D721Med (cell line): ENCODE measurements around the gene LEMD2.

ENCODE experiments used
- DNase-seq: peaks from one replicate; pipeline ENCODE4 v3.0.0; 2011; ENCODE audit warnings: low spot score; ENCODE audit not compliant: insufficient read length
- FAIRE-seq: peaks from 2 replicates; lab custom pipeline; 2011; peaks lifted over from hg19 to GRCh38; lab: Jason Lieb, UNC
- TF ChIP-seq, protein P1 (sequence below): IDR thresholded peaks from 2 replicates; pipeline ENCODE4 v1.5.1; 2012; ENCODE audit warnings: mild to moderate bottlenecking, control low read depth; ENCODE audit not compliant: insufficient read depth; ENCODE audit errors: missing control alignments

Gene LEMD2

DNA sequence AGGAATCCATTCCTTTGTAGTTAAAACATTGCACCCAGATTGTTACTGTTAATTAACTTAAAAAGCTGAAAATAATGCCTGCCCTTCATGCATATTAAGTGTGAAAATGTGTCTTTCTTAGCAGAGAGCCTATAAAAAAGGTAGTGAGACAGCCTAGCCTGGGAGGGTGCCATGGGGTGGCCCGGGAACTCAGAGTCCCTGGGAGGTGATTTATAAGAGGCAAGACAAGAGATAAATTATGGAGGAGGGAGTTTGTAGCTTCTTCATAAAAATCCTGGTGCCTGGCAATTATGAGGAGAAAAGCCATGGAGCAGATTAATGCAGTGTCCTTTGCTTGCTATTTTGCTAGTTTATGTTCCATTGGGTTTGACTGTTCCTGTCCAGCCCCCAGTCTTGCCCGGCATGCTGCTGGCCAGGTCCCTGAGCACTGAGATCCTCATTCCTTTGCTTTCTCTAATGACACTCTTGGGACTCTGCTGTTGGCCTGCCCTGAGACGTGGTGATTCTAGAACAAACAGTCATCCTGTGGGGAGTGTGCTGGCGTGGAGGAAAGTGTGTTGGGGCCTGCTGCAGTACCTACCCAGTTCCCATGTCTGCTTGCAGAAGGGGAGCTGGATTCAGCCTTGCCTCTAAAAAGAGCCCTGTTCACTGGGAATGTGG lies 10.7 kb upstream of the LEMD2 start:
- DNase-seq (no peak), FAIRE-seq (no peak)
- TF ChIP-seq, protein P1, sequence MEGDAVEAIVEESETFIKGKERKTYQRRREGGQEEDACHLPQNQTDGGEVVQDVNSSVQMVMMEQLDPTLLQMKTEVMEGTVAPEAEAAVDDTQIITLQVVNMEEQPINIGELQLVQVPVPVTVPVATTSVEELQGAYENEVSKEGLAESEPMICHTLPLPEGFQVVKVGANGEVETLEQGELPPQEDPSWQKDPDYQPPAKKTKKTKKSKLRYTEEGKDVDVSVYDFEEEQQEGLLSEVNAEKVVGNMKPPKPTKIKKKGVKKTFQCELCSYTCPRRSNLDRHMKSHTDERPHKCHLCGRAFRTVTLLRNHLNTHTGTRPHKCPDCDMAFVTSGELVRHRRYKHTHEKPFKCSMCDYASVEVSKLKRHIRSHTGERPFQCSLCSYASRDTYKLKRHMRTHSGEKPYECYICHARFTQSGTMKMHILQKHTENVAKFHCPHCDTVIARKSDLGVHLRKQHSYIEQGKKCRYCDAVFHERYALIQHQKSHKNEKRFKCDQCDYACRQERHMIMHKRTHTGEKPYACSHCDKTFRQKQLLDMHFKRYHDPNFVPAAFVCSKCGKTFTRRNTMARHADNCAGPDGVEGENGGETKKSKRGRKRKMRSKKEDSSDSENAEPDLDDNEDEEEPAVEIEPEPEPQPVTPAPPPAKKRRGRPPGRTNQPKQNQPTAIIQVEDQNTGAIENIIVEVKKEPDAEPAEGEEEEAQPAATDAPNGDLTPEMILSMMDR, result no peak

DNA sequence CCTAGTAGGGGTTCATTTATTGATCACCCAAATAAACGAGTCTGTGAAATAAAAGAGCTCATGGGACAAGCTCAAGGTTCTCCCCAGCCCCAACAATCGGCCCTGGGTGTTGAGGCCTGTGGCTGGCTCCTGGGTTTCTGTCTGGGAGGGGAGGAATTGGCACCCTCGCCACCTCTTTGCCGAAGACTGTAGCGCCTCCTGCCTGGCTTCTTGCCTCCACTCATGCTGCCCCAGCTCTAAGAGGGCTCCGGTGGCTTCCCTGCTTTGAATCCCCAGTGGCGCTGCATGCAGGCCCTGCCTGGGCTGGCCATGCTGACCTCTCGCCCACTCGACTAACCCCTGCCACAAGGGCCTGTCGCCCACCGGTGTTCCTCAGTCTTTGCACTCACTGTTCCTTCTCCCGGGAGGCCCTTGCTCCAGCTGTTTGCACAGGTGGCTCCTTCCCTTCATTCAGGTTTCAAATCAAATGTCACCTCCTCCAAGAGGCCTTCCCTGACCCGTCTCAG lies 9.5 kb upstream of the LEMD2 start:
- DNase-seq, result no peak
- TF ChIP-seq, protein P1, result no peak
- no peak for FAIRE-seq

DNA sequence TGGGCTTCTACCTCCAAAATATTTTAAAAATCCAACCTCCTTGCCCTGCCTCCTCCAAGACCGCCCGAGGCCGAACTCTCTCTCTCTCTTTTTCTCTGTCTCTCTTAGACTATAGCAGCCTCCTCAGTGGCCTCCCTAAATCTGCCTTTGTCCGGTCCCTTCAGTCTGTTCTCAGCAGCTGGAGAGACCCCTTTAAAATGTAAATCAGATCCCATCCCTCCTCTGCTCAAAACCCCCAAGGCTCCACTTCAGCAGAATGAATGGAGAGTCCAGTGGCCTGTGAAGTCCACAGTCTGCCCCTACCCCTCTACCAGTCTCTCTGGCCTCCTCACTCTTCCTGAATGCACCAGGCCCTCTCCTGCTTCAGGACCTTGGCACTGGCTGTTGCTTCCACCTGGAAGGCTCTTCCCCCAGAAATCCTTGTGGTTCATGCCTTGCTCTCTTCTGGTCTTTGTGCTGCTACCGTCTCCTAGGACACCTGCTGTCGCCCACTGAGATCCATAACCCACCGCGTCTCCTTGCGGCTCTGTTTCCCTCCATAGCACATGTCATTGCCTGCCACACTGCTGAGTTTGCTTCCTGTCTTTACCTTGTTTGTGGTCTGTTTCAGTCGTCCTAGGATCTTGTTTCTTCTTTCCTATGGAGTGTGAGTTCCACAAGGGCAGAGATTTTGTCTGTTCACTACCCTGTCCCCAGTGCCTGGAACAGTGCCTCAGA lies 8.9 kb upstream of the LEMD2 start:
- FAIRE-seq, result no peak
- no peak for DNase-seq
- TF ChIP-seq, protein P1, result no peak

DNA sequence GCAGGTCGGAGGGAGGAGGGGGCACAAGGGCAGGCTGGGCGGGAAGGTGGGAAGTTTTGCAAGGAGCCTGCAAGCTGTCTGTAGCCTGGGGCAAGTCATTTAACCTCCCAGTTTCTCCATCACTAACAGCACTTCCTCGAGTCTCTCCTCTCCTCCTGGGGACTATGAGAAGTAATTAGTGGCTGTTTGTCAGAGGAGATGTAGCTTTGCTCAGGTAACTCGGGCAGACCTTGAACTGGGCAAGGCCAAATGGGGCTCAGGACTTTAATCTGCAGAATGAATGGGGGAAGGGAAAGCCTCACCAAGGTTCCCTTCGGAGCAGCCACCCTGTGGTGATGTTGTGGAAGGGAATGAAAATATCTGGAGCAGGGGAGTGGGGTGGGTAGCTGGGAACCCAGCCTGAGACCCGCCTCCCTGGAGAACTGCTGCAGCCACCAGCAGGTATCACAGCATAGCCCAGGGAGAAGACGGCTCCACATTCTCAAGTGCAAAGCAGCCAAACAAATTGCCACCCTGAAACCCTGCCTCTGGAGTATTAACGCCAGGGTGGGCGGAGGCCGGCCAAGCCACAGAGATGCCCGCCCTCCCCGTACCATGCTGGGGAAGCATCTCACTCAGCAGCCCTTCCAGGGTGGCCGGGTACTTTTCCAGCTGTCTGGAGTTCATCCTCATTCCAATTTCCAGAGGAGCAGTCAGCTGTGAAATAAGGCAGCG lies 6.1 kb upstream of the LEMD2 start:
- DNase-seq (no peak), FAIRE-seq (no peak)
- TF ChIP-seq, protein P1, result no peak

DNA sequence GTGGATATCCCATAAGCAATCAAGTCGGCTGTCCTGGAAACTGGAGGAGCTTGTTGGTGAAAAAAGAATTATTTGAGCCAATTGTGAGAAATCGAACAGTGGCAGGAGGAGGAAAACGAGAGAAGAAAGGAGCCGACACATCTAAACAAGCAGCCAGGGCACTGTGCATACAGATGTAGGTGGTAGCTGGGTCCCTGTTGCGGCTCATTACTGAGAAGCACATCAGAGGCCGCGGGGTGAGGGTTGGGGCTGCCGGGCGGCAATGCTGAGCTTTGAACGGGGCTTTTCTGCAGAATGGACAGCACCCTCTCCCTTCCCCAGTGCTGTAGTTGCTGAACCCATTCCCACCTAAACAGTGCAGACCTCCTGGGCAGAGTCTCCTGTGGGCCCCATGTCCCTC lies 4.1 kb upstream of the LEMD2 start:
- TF ChIP-seq, protein P1, result no peak
- DNase-seq (no peak), FAIRE-seq (no peak)

DNA sequence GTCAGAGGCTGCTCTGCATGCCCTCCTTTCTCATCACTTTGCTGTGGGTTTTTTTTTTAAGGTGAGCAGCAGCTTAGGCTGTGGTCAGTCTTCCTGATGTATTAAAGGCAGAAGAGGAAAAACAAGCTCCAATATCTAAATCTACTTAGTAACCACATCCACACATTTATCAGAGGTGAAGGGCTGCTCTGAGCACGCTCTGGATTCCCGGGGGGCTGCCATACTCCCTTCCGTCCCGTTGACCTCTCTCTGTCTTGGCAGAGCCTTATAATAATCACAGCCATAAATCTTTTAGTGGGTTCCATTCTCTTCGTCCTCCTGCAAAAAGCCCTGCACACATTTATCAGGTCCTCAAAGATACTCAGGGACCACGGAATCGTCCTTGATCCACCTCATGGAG lies 2.7 kb upstream of the LEMD2 start:
- TF ChIP-seq, protein P1, result no peak
- DNase-seq, result no peak
- FAIRE-seq, result no peak
